ENCODE results near the gene CBR1. TPM values are rescaled to one million over a fixed set of nuclear protein-coding genes. Genes with fewer than 3 reads are reported as not detected.

The CBR1 gene
- 20.8 TPM for polyA plus RNA-seq (2013, experiment 1 of 2)
- 15.0 TPM for polyA plus RNA-seq (2013, experiment 2 of 2)

GRCh38 chr21:36069713-36070583, at the start of gene CBR1:
TSS of gene CBR1 (plus strand) at chr21:36070024. CDS start at chr21:36070116, 92 bp downstream.
- H3K36me3 ChIP-seq (ENCODE audit: control insufficient read depth, insufficient read depth, low read length), result peaks cover 6% of the 10 kb centered on the region
- H3K27ac ChIP-seq (ENCODE audit: low read depth, low read length, severe bottlenecking), result no peak within 1 kb of the TSS
- peak within 1 kb of the TSS; percentile 42 for H3K4me3 ChIP-seq (ENCODE audit: extremely low read depth, insufficient read depth, low read length, poor library complexity, severe bottlenecking)
- H3K9me3 ChIP-seq (ENCODE audit: control insufficient read depth, low read length), result peaks cover 18% of the 10 kb centered on the region
- H3K4me1 ChIP-seq (ENCODE audit: control insufficient read depth, insufficient read depth, low read length, poor library complexity, severe bottlenecking), result no peaks in the 10 kb centered on the region
- 10 to 24% methylated on average over 53 to 69 of the region's 71 CpGs for WGBS, 2 experiments (ENCODE audit: insufficient coverage in 2 of 2)

DNA sequence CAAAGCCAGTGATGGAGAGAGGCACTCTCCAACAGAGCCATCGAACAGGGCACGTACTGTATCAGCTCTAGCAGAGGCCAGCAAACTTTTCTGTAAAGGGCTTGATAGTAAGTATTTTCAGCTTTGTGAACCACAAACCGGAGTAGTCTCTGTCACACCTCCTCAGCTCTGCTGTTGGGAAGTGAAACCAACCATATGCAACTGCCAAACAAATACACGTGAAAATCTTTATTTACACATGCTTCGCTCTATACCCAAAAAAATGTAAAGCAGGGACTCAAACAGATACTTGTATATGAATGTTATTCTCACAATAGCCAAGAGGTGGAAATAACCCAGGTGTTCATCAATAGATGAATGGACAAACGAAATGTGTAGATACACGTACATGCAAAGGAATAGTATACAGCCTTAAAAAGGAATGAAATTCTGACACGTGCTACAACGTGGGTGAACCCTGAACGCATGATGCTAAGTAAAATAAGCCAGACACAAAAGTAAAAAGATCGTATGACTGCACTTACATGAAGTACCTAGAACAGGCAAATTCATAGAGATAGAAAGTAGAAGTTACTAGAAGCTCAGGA, 48.5 kb upstream of the CBR1 start:
- WGBS, 2 experiments (ENCODE audit: insufficient coverage in 2 of 2), result 96 to 99% methylated on average over 8 to 10 of the region's 11 CpGs
- Histone ChIP-seq H3K9me3 (ENCODE audit: control insufficient read depth, low read length) (no peaks in the 10 kb centered on the region), H3K27ac (ENCODE audit: low read depth, low read length, severe bottlenecking) (no peak overlapping the region), H3K4me1 (ENCODE audit: control insufficient read depth, insufficient read depth, low read length, poor library complexity, severe bottlenecking) (peaks cover 3% of the 10 kb centered on the region), H3K36me3 (ENCODE audit: control insufficient read depth, insufficient read depth, low read length) (no peaks in the 10 kb centered on the region), H3K4me3 (ENCODE audit: extremely low read depth, insufficient read depth, low read length, poor library complexity, severe bottlenecking) (no peak overlapping the region)

GRCh38 chr21:36022427-36023091, 47.3 kb upstream of the CBR1 start:
- no peaks in the 10 kb centered on the region for H3K36me3 ChIP-seq (ENCODE audit: control insufficient read depth, insufficient read depth, low read length)
- 90 to 97% methylated on average over 3 to 6 of the region's 6 CpGs for WGBS, 2 experiments (ENCODE audit: insufficient coverage in 2 of 2)
- no peak overlapping the region for H3K4me3 ChIP-seq (ENCODE audit: extremely low read depth, insufficient read depth, low read length, poor library complexity, severe bottlenecking)
- peaks cover 3% of the 10 kb centered on the region for H3K4me1 ChIP-seq (ENCODE audit: control insufficient read depth, insufficient read depth, low read length, poor library complexity, severe bottlenecking)
- H3K27ac ChIP-seq (ENCODE audit: low read depth, low read length, severe bottlenecking), result no peak overlapping the region
- no peaks in the 10 kb centered on the region for H3K9me3 ChIP-seq (ENCODE audit: control insufficient read depth, low read length)

GRCh38 chr21:36023092-36023480, 46.7 kb upstream of the CBR1 start:
- WGBS, 2 experiments (ENCODE audit: insufficient coverage in 2 of 2), result 90 to 100% methylated on average over 1 of the region's 3 CpGs
- H3K27ac ChIP-seq (ENCODE audit: low read depth, low read length, severe bottlenecking), result no peak overlapping the region
- no peaks in the 10 kb centered on the region for H3K36me3 ChIP-seq (ENCODE audit: control insufficient read depth, insufficient read depth, low read length)
- peaks cover 3% of the 10 kb centered on the region for H3K4me1 ChIP-seq (ENCODE audit: control insufficient read depth, insufficient read depth, low read length, poor library complexity, severe bottlenecking)
- H3K9me3 ChIP-seq (ENCODE audit: control insufficient read depth, low read length), result no peaks in the 10 kb centered on the region
- no peak overlapping the region for H3K4me3 ChIP-seq (ENCODE audit: extremely low read depth, insufficient read depth, low read length, poor library complexity, severe bottlenecking)

DNA sequence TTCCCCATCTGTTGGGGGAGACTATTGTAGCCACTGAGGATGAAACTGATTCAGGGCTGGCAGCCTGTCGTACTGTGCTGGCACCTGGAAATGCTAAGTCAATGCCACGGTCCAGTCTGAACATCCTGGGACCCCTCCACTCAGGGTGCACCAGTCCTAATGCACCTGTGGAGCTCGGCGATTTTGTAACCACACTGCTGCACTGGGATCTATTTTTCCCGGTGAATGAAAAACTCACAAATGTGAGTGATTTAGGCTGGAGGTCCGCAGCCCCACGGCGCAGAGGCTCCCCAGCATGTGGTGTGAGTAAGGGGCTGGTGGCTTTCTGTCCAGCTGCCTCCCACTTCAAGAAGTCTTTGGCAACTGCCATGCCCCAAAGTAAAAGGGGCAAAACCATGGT, 45.0 kb upstream of the CBR1 start:
- Histone ChIP-seq H3K4me3 (ENCODE audit: extremely low read depth, insufficient read depth, low read length, poor library complexity, severe bottlenecking) (no peak overlapping the region), H3K27ac (ENCODE audit: low read depth, low read length, severe bottlenecking) (no peak overlapping the region), H3K9me3 (ENCODE audit: control insufficient read depth, low read length) (no peaks in the 10 kb centered on the region), H3K36me3 (ENCODE audit: control insufficient read depth, insufficient read depth, low read length) (no peaks in the 10 kb centered on the region), H3K4me1 (ENCODE audit: control insufficient read depth, insufficient read depth, low read length, poor library complexity, severe bottlenecking) (peaks cover 3% of the 10 kb centered on the region)
- WGBS, 2 experiments (ENCODE audit: insufficient coverage in 2 of 2), result 92 to 95% methylated on average over 6 to 7 of the region's 8 CpGs

- Histone ChIP-seq H3K4me3 (ENCODE audit: extremely low read depth, insufficient read depth, low read length, poor library complexity, severe bottlenecking) (no peak overlapping the region), H3K36me3 (ENCODE audit: control insufficient read depth, insufficient read depth, low read length) (no peaks in the 10 kb centered on the region), H3K4me1 (ENCODE audit: control insufficient read depth, insufficient read depth, low read length, poor library complexity, severe bottlenecking) (peaks cover 3% of the 10 kb centered on the region), H3K9me3 (ENCODE audit: control insufficient read depth, low read length) (no peaks in the 10 kb centered on the region), H3K27ac (ENCODE audit: low read depth, low read length, severe bottlenecking) (no peak overlapping the region)
- WGBS, 2 experiments (ENCODE audit: insufficient coverage in 2 of 2), result 93 to 94% methylated on average over 3 of the region's 5 CpGs
Observed at GRCh38 chr21:36027347-36027746, 42.5 kb upstream of the CBR1 start.

DNA sequence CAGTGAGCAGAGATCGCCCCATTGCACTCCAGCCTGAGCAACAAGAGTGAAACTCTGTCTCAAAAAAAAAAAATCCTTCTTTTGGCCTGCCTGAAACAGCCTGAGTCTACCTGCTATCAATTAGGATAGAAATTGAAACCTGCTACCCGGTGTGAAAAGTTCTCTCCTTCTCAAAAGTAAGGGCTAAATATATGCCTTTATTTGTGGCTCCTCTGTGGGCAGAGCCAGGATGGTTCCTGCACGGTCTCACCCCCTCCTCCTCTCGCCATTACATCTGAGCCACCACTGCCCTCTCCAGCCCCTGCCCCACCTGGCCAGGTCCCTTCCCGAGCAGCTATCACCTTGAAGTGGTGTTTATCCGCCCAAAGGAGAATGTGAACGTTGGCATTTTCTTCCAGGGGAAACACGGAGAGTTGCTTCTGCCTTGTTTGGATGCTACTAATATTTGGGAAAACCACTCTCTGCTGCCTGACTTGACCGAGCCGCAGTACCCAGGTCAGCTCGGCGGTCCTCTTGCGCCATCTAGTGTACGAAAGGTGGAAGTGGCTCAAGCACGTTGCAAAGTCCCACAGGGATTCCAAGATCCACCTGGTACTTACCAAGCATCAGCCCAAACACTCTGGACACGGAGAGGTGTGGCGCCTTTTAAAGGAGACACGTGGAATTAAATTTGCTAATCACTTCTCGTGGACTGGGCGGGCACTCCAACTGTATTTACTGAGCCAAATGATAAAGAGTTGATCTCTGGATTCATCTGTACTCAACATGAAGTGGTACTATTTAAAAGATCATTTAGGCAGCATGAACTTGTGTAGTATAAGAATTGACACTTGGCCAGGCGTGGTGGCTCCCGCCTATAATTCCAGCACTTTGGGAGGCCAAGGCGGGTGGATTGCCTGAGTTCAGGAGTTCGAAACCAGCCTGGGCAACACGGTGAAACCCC, 41.4 kb upstream of the CBR1 start:
- H3K27ac ChIP-seq (ENCODE audit: low read depth, low read length, severe bottlenecking), result no peak overlapping the region
- no peaks in the 10 kb centered on the region for H3K4me1 ChIP-seq (ENCODE audit: control insufficient read depth, insufficient read depth, low read length, poor library complexity, severe bottlenecking)
- no peak overlapping the region for H3K4me3 ChIP-seq (ENCODE audit: extremely low read depth, insufficient read depth, low read length, poor library complexity, severe bottlenecking)
- no peaks in the 10 kb centered on the region for H3K9me3 ChIP-seq (ENCODE audit: control insufficient read depth, low read length)
- 24 to 29% methylated on average over 23 to 24 of the region's 25 CpGs for WGBS, 2 experiments (ENCODE audit: insufficient coverage in 2 of 2)
- peaks cover 2% of the 10 kb centered on the region for H3K36me3 ChIP-seq (ENCODE audit: control insufficient read depth, insufficient read depth, low read length)

GRCh38 chr21:36029309-36029708, 40.5 kb upstream of the CBR1 start:
- Histone ChIP-seq H3K4me3 (ENCODE audit: extremely low read depth, insufficient read depth, low read length, poor library complexity, severe bottlenecking) (no peak overlapping the region), H3K9me3 (ENCODE audit: control insufficient read depth, low read length) (no peaks in the 10 kb centered on the region), H3K36me3 (ENCODE audit: control insufficient read depth, insufficient read depth, low read length) (peaks cover 6% of the 10 kb centered on the region), H3K4me1 (ENCODE audit: control insufficient read depth, insufficient read depth, low read length, poor library complexity, severe bottlenecking) (no peaks in the 10 kb centered on the region), H3K27ac (ENCODE audit: low read depth, low read length, severe bottlenecking) (no peak overlapping the region)
- 91 to 95% methylated on average over 7 to 8 of the region's 8 CpGs for WGBS, 2 experiments (ENCODE audit: insufficient coverage in 2 of 2)

- Histone ChIP-seq H3K4me3 (ENCODE audit: extremely low read depth, insufficient read depth, low read length, poor library complexity, severe bottlenecking) (no peak overlapping the region), H3K9me3 (ENCODE audit: control insufficient read depth, low read length) (no peaks in the 10 kb centered on the region), H3K4me1 (ENCODE audit: control insufficient read depth, insufficient read depth, low read length, poor library complexity, severe bottlenecking) (no peaks in the 10 kb centered on the region), H3K27ac (ENCODE audit: low read depth, low read length, severe bottlenecking) (no peak overlapping the region), H3K36me3 (ENCODE audit: control insufficient read depth, insufficient read depth, low read length) (peaks cover 13% of the 10 kb centered on the region)
- 84 to 86% methylated on average over 12 to 16 of the region's 16 CpGs for WGBS, 2 experiments (ENCODE audit: insufficient coverage in 2 of 2)
Observed at GRCh38 chr21:36030581-36031189, 39.1 kb upstream of the CBR1 start.
